ENCODE measurements around the gene ZSWIM6. TPM values are rescaled to one million over a fixed set of nuclear protein-coding genes. Genes with fewer than 3 reads are reported as not detected.

Gene ZSWIM6
- total and polyA plus RNA-seq, 2 experiments from 2014 or later, result 9.0 to 12.7 TPM

DNA sequence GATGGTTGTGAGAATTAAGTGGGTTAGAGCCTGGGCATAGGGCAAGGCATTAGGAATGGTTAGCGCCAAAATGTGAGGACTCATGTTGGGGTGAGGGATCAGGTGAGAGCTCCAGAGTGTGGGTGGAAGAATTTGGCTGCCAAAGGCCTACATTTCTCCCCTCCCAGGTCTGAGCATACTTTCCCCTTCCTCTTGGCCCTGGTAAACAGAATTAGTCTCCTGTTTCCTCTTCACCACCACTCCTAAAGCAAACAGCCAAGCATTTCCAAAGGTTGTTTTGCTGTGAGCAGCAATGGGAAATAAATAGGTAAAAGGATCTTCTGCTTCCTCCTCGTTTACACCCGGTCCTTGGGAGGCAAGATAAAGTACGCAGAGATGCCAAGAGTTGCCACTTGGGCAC lies 132.5 kb downstream of the ZSWIM6 start:
- no peaks in the 10 kb centered on the region for H3K9me2 ChIP-seq (replicated peaks; ENCODE audit: insufficient read depth)
- no peak overlapping the region for H2AFZ ChIP-seq
- H3K27ac ChIP-seq, result no peak overlapping the region
- H3K36me3 ChIP-seq (replicated peaks; ENCODE audit: insufficient read depth, low read depth), result no peaks in the 10 kb centered on the region
- H3K79me2 ChIP-seq, result peaks cover 93% of the 10 kb centered on the region
- TF ChIP-seq EZH2phosphoT487 (IDR thresholded peaks at IDR 0.05; ENCODE audit: low read depth, severe bottlenecking, unreplicated experiment), result no peak
- TF ChIP-seq EZH2 (IDR thresholded peaks at IDR 0.05; ENCODE audit: borderline replicate concordance), result no peak
- TF ChIP-seq, protein P1, sequence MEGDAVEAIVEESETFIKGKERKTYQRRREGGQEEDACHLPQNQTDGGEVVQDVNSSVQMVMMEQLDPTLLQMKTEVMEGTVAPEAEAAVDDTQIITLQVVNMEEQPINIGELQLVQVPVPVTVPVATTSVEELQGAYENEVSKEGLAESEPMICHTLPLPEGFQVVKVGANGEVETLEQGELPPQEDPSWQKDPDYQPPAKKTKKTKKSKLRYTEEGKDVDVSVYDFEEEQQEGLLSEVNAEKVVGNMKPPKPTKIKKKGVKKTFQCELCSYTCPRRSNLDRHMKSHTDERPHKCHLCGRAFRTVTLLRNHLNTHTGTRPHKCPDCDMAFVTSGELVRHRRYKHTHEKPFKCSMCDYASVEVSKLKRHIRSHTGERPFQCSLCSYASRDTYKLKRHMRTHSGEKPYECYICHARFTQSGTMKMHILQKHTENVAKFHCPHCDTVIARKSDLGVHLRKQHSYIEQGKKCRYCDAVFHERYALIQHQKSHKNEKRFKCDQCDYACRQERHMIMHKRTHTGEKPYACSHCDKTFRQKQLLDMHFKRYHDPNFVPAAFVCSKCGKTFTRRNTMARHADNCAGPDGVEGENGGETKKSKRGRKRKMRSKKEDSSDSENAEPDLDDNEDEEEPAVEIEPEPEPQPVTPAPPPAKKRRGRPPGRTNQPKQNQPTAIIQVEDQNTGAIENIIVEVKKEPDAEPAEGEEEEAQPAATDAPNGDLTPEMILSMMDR (IDR thresholded peaks at IDR 0.05; ENCODE audit: poor library complexity), result no peak
- no peak for DNase-seq (ENCODE audit: low spot score)
- no peaks in the 10 kb centered on the region for H3K9me3 ChIP-seq (ENCODE audit: low read depth)
- H3K4me3 ChIP-seq, result no peak overlapping the region
- H4K20me1 ChIP-seq (ENCODE audit: insufficient read depth, poor library complexity, severe bottlenecking), result peaks cover 32% of the 10 kb centered on the region
- no peak overlapping the region for H3K4me2 ChIP-seq
- H3K27me3 ChIP-seq, result no peaks in the 10 kb centered on the region
- WGBS (ENCODE audit: low lambda C conversion rate, missing lambda C conversion rate), result 75% methylated on average over 4 of the region's 4 CpGs
- peaks cover 5% of the 10 kb centered on the region for H3K4me1 ChIP-seq (ENCODE audit: insufficient read depth)

DNA sequence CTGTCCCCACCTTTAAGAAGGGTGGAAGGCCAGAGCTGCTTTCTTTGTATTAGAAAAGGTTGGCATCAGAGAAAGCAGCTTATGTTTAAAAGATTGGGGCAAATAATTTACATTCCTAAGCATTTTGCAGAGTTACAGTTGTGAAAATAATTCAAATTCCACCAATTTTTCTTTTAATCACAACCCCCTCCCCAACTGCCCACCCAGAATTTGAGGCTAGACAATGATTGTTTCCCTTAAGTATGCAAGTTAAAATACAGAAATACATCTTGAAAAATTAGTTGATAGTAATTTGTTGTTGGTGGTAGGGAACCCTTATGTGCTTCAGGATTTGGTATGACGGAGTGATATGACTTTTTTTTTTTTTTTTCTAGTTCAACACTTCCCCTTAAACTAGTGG lies 133.0 kb downstream of the ZSWIM6 start:
- TF ChIP-seq EZH2 (IDR thresholded peaks at IDR 0.05; ENCODE audit: borderline replicate concordance) (no peak), EZH2phosphoT487 (IDR thresholded peaks at IDR 0.05; ENCODE audit: low read depth, severe bottlenecking, unreplicated experiment) (no peak)
- TF ChIP-seq, protein P1 (IDR thresholded peaks at IDR 0.05; ENCODE audit: poor library complexity), result no peak
- no peak overlapping the region for H3K27ac ChIP-seq
- H3K36me3 ChIP-seq (replicated peaks; ENCODE audit: insufficient read depth, low read depth), result no peaks in the 10 kb centered on the region
- 94% methylated on average over 1 of the region's 1 CpG for WGBS (ENCODE audit: low lambda C conversion rate, missing lambda C conversion rate)
- no peaks in the 10 kb centered on the region for H3K9me2 ChIP-seq (replicated peaks; ENCODE audit: insufficient read depth)
- H3K4me3 ChIP-seq, result no peak overlapping the region
- H3K4me2 ChIP-seq, result no peak overlapping the region
- H3K27me3 ChIP-seq, result no peaks in the 10 kb centered on the region
- H3K79me2 ChIP-seq, result peaks cover 92% of the 10 kb centered on the region
- DNase-seq (ENCODE audit: low spot score), result no peak
- peaks cover 5% of the 10 kb centered on the region for H3K4me1 ChIP-seq (ENCODE audit: insufficient read depth)
- H2AFZ ChIP-seq, result no peak overlapping the region
- H4K20me1 ChIP-seq (ENCODE audit: insufficient read depth, poor library complexity, severe bottlenecking), result peaks cover 32% of the 10 kb centered on the region
- H3K9me3 ChIP-seq (ENCODE audit: low read depth), result no peaks in the 10 kb centered on the region

DNA sequence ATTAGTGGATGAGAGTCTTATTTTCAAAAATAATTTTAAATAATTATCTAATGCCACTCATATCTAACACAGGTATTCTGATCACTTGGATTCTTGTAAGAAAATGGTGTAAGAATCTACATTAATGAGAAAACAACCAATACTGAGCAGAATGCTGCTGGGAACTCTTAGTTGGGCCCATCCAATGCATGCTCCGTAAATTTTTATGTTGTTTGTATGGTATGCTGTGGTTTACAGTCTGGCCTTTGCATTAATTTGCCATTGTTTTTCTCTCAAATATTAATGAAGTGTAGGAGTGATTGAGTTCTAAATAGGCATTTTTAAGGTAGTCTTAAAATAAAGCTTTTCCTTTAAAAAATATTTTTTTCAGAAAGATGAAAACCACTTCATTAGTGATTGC lies 133.4 kb downstream of the ZSWIM6 start:
- H3K36me3 ChIP-seq (replicated peaks; ENCODE audit: insufficient read depth, low read depth), result no peaks in the 10 kb centered on the region
- no peak overlapping the region for H3K27ac ChIP-seq
- peaks cover 92% of the 10 kb centered on the region for H3K79me2 ChIP-seq
- H3K27me3 ChIP-seq, result no peaks in the 10 kb centered on the region
- H2AFZ ChIP-seq, result no peak overlapping the region
- no peaks in the 10 kb centered on the region for H3K9me3 ChIP-seq (ENCODE audit: low read depth)
- H3K4me2 ChIP-seq, result no peak overlapping the region
- 93% methylated on average over 1 of the region's 1 CpG for WGBS (ENCODE audit: low lambda C conversion rate, missing lambda C conversion rate)
- no peak for DNase-seq (ENCODE audit: low spot score)
- H4K20me1 ChIP-seq (ENCODE audit: insufficient read depth, poor library complexity, severe bottlenecking), result peaks cover 31% of the 10 kb centered on the region
- no peak overlapping the region for H3K4me3 ChIP-seq
- H3K9me2 ChIP-seq (replicated peaks; ENCODE audit: insufficient read depth), result no peaks in the 10 kb centered on the region
- TF ChIP-seq EZH2 (IDR thresholded peaks at IDR 0.05; ENCODE audit: borderline replicate concordance), result no peak
- no peak for TF ChIP-seq EZH2phosphoT487 (IDR thresholded peaks at IDR 0.05; ENCODE audit: low read depth, severe bottlenecking, unreplicated experiment)
- TF ChIP-seq, protein P1 (IDR thresholded peaks at IDR 0.05; ENCODE audit: poor library complexity), result no peak
- peaks cover 5% of the 10 kb centered on the region for H3K4me1 ChIP-seq (ENCODE audit: insufficient read depth)

DNA sequence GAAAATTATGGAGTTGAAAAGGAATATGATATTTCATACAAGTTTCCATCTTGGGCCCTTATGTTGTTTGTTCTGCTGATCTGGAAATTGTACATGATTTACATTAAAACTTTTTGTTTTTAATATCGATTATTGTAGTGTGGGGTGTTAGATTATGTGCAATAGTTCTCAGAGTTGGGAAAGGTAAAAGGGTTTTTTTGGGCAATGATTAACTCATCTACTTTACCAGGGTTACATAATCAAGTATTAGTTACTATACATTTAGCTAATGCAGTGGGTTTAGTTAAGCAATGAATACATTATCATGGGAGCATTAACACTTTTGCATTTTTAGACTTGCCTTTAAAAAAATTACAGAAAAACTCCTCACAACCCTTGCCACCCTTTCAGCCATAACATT lies 134.0 kb downstream of the ZSWIM6 start:
- H3K4me2 ChIP-seq, result no peak overlapping the region

More for the DNA sequence above, 134.0 kb downstream of the ZSWIM6 start:
- DNase-seq (ENCODE audit: low spot score), result no peak
- no peak overlapping the region for H3K4me3 ChIP-seq
- peaks cover 26% of the 10 kb centered on the region for H4K20me1 ChIP-seq (ENCODE audit: insufficient read depth, poor library complexity, severe bottlenecking)
- no peaks in the 10 kb centered on the region for H3K9me3 ChIP-seq (ENCODE audit: low read depth)
- peaks cover 92% of the 10 kb centered on the region for H3K79me2 ChIP-seq
- H3K9me2 ChIP-seq (replicated peaks; ENCODE audit: insufficient read depth), result no peaks in the 10 kb centered on the region
- H2AFZ ChIP-seq, result no peak overlapping the region
- H3K4me1 ChIP-seq (ENCODE audit: insufficient read depth), result peaks cover 5% of the 10 kb centered on the region
- no peaks in the 10 kb centered on the region for H3K36me3 ChIP-seq (replicated peaks; ENCODE audit: insufficient read depth, low read depth)
- no peak for TF ChIP-seq EZH2 (IDR thresholded peaks at IDR 0.05; ENCODE audit: borderline replicate concordance)
- no peak for TF ChIP-seq EZH2phosphoT487 (IDR thresholded peaks at IDR 0.05; ENCODE audit: low read depth, severe bottlenecking, unreplicated experiment)
- TF ChIP-seq, protein P1 (IDR thresholded peaks at IDR 0.05; ENCODE audit: poor library complexity), result no peak
- WGBS (ENCODE audit: low lambda C conversion rate, missing lambda C conversion rate), result 88% methylated on average over 1 of the region's 1 CpG
- no peaks in the 10 kb centered on the region for H3K27me3 ChIP-seq
- H3K27ac ChIP-seq, result no peak overlapping the region
